ENCODE data around the gene ADARB2. TPM values are rescaled to one million over a fixed set of nuclear protein-coding genes. Genes with fewer than 3 reads are reported as not detected.

Gene ADARB2
- total RNA-seq, 3 donors from 2014 or later: 0.31 to 4.2 TPM; not detected in 1

- DNase-seq: no peak
Measured at GRCh38 chr10:1696106-1696505, 41.2 kb downstream of the ADARB2 start.

GRCh38 chr10:1690086-1690485 is 47.2 kb downstream of the ADARB2 start:
- TF ChIP-seq, protein P1, sequence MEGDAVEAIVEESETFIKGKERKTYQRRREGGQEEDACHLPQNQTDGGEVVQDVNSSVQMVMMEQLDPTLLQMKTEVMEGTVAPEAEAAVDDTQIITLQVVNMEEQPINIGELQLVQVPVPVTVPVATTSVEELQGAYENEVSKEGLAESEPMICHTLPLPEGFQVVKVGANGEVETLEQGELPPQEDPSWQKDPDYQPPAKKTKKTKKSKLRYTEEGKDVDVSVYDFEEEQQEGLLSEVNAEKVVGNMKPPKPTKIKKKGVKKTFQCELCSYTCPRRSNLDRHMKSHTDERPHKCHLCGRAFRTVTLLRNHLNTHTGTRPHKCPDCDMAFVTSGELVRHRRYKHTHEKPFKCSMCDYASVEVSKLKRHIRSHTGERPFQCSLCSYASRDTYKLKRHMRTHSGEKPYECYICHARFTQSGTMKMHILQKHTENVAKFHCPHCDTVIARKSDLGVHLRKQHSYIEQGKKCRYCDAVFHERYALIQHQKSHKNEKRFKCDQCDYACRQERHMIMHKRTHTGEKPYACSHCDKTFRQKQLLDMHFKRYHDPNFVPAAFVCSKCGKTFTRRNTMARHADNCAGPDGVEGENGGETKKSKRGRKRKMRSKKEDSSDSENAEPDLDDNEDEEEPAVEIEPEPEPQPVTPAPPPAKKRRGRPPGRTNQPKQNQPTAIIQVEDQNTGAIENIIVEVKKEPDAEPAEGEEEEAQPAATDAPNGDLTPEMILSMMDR (IDR thresholded peaks at IDR 0.05): no peak
- Histone ChIP-seq H3K36me3 (ENCODE audit: low read depth) (no peaks in the 10 kb centered on the region), H3K4me3 (no peak overlapping the region), H3K4me1 (ENCODE audit: low read depth) (no peaks in the 10 kb centered on the region), H3K9me3 (no peaks in the 10 kb centered on the region)
- ATAC-seq: no peak
- intact Hi-C loops (cut with DNase I, micrococcal nuclease): no loop called here
- no peak for DNase-seq

More at GRCh38 chr10:1696106-1696505, 41.2 kb downstream of the ADARB2 start:
- Histone ChIP-seq H3K4me3 (no peak overlapping the region), H3K9me3 (no peaks in the 10 kb centered on the region), H3K36me3 (ENCODE audit: low read depth) (no peaks in the 10 kb centered on the region), H3K4me1 (ENCODE audit: low read depth) (no peaks in the 10 kb centered on the region)
- no peak for ATAC-seq
- intact Hi-C loops (cut with DNase I, micrococcal nuclease): no loop called here
- TF ChIP-seq, protein P1 (IDR thresholded peaks at IDR 0.05): no peak

DNA sequence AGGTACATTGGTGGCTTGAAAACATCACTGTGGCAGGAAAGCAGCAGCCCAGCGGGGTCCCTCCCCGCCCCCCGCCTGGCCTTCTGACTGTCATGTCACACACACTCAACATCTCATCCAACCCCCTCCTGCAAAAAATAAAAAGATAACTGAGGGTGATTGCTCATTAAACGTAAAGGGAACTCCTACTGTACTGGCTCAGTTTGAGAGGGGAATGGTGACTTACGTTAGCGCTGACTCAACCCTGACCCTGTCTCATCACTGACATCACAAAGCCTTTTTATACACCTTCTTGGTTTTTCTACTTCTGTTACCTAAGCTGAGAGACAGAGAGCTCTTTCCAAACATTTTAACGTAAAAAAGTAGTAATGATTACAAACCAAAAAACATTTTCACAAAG is 48.8 kb downstream of the ADARB2 start:
- no peak for DNase-seq
- H3K4me1 ChIP-seq (ENCODE audit: low read depth): no peaks in the 10 kb centered on the region
- H3K4me3 ChIP-seq: no peak overlapping the region
- intact Hi-C loops (cut with DNase I, micrococcal nuclease): no loop called here
- TF ChIP-seq, protein P1 (IDR thresholded peaks at IDR 0.05): no peak
- H3K9me3 ChIP-seq: no peaks in the 10 kb centered on the region
- no peaks in the 10 kb centered on the region for H3K36me3 ChIP-seq (ENCODE audit: low read depth)
- ATAC-seq: no peak

DNA sequence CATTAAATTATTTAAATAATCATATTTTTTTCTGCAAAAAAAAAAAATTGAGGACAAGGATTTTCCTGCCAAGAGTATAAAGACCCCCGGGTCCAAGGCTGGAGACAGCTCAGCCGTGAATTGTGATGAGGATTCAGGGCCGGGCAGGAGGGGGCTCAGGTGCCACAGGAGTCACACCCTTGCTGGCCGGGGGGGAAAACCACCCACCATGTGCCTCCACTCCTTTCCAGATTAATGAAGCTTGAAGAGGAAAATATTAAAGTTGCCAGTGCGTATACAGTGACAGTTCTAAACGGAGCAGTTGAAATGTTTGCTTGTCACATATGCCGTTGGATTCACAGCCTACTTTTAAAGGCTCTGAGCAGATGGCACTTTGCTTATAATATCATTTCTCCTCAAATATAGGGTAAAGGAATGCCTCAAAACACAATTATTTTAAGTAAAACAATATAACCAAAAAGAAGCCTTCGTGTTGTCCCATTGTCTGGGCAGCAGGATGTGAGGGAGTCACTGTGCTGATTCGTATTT is 49.6 kb downstream of the ADARB2 start:
- ATAC-seq (no peak), DNase-seq (no peak)
- intact Hi-C loops (cut with DNase I, micrococcal nuclease): no loop called here
- TF ChIP-seq, protein P1 (IDR thresholded peaks at IDR 0.05): no peak
- Histone ChIP-seq H3K9me3 (no peaks in the 10 kb centered on the region), H3K4me1 (ENCODE audit: low read depth) (no peaks in the 10 kb centered on the region), H3K36me3 (ENCODE audit: low read depth) (no peaks in the 10 kb centered on the region), H3K4me3 (no peak overlapping the region)

DNA sequence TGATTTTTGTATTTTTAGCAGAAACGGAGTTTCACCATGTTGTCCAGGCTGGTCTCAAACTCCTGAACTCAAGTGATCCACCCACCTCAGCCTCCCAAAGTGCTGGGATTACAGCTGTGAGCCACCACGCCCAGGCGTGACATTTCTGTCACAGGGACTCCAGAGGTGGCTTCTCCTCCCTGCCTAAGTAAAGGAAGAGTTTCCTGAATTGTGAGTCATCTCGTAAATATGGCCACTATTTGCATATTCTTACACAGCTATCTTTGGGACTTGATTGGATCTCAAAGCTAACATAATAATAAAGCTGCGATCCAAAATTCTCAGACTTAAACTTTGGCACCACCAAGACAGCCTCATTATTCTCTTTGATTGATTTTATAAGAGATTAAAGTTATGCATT is 50.1 kb downstream of the ADARB2 start:
- no peaks in the 10 kb centered on the region for H3K36me3 ChIP-seq (ENCODE audit: low read depth)
- H3K4me1 ChIP-seq (ENCODE audit: low read depth): no peaks in the 10 kb centered on the region
- no peak overlapping the region for H3K4me3 ChIP-seq
- intact Hi-C loops (cut with DNase I, micrococcal nuclease): no loop called here
- DNase-seq: no peak
- TF ChIP-seq, protein P1 (IDR thresholded peaks at IDR 0.05): no peak
- H3K9me3 ChIP-seq: no peaks in the 10 kb centered on the region
- ATAC-seq: no peak

DNA sequence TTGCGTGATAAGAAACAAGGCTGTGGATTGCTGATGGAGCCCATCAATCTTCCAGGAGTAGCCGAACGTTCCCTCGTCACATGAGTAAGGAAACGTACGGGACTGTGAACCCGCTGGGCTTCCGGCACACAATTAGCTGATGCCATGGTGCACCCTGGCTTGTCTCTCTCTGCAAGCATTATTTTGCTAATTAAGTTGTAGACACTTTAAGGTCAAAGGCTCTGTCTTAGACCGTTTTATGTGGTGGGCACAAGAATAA is 50.9 kb downstream of the ADARB2 start:
- H3K4me3 ChIP-seq: no peak overlapping the region
- no peak for ATAC-seq
- no peaks in the 10 kb centered on the region for H3K9me3 ChIP-seq
- TF ChIP-seq, protein P1 (IDR thresholded peaks at IDR 0.05): no peak
- no peak for DNase-seq
- H3K4me1 ChIP-seq (ENCODE audit: low read depth): no peaks in the 10 kb centered on the region
- H3K36me3 ChIP-seq (ENCODE audit: low read depth): no peaks in the 10 kb centered on the region
- intact Hi-C loops (cut with DNase I, micrococcal nuclease): no loop called here
